Left ventricle myocardium inferior (tissue), 1 donor: ENCODE results near the gene EGFL7. TPM values are rescaled to one million over a fixed set of nuclear protein-coding genes. Genes with fewer than 3 reads are reported as not detected.

Source experiments
- DNase-seq: peaks from one replicate; pipeline ENCODE4 v3.0.0-alpha.2; 2020
- H3K27ac ChIP-seq: fragments of 200-600 bp; replicated peaks from 2 replicates; pipeline ENCODE4 v1.8.0; 2021
- H3K27me3 ChIP-seq: fragments of 200-600 bp; 2 replicates; pipeline ENCODE4 v1.8.0; 2021; ENCODE audit warnings: low read depth
- H3K36me3 ChIP-seq: fragments of 200-600 bp; 2 replicates; pipeline ENCODE4 v1.8.0; 2021
- H3K4me1 ChIP-seq: fragments of 200-600 bp; 2 replicates; pipeline ENCODE4 v1.8.0; 2021
- H3K4me3 ChIP-seq: fragments of 200-600 bp; 2 replicates; pipeline ENCODE4 v1.8.0; 2021; ENCODE audit warnings: mild to moderate bottlenecking, moderate library complexity
- H3K9me3 ChIP-seq: fragments of 200-600 bp; replicated peaks from 2 replicates; pipeline ENCODE4 v1.8.0; 2021
- intact Hi-C: fragments of 100-400 bp; cut with micrococcal nuclease; formaldehyde crosslinking; loops from one replicate; pipeline ENCODE4 v1.11.0; 2022
- microRNA-seq: library from miRNA; unstranded; fragments of <30 nt; microRNA quantifications from one replicate; pipeline ENCODE4 v1.2.0, GENCODE V29; 2020
- total RNA-seq: library from RNA; stranded (reverse); fragmentation: NEBNext Ultra II Directional; extraction: Animal tissue kit (Norgen Biotek cat#: 25700); gene quantifications from one replicate; pipeline ENCODE4 v1.2.1, GENCODE V29; 2021
- TF ChIP-seq, protein P1 (sequence below): fragments of 200-600 bp; IDR thresholded peaks from 2 replicates; pipeline ENCODE4 v1.8.0; 2021; ENCODE audit warnings: antibody characterized with exemption, mild to moderate bottlenecking, borderline replicate concordance
- donor health status: DM: no; HTN: yes; CAD: no; lungs with severe emphysema.

The EGFL7 gene
- total RNA-seq, 1 donor from 2014 or later = 81.5 TPM

DNA sequence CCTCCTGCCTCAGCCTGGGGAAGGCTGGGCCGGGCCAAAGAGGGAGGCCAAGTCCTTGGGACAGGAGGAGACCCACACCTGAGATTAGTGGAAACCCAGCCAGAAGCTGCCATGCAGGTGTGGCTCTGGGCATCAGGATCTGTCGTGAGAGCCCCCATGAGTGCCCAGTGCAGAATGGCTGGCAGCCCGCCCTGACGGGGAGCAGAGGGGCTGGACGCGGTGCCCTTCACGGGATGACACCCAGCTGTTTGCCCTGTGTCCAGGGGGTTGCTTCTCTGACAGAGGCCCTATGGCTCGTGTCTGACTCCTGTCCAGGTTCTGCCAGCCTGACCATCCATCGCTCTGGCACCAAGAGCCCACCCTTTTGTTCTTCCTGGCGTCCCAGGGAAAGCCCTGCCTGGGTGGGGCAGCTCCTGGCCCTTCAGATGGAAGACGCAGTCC lies 58.2 kb downstream of the EGFL7 start:
- Histone ChIP-seq H3K9me3 (no peaks in the 10 kb centered on the region), H3K27me3 (no peaks in the 10 kb centered on the region), H3K36me3 (peaks cover 44% of the 10 kb centered on the region), H3K4me3 (peak overlapping the region; percentile 15), H3K27ac (peak overlapping the region; percentile 78), H3K4me1 (peaks cover 78% of the 10 kb centered on the region)
- intact Hi-C loops = no loop called here
- TF ChIP-seq, protein P1, sequence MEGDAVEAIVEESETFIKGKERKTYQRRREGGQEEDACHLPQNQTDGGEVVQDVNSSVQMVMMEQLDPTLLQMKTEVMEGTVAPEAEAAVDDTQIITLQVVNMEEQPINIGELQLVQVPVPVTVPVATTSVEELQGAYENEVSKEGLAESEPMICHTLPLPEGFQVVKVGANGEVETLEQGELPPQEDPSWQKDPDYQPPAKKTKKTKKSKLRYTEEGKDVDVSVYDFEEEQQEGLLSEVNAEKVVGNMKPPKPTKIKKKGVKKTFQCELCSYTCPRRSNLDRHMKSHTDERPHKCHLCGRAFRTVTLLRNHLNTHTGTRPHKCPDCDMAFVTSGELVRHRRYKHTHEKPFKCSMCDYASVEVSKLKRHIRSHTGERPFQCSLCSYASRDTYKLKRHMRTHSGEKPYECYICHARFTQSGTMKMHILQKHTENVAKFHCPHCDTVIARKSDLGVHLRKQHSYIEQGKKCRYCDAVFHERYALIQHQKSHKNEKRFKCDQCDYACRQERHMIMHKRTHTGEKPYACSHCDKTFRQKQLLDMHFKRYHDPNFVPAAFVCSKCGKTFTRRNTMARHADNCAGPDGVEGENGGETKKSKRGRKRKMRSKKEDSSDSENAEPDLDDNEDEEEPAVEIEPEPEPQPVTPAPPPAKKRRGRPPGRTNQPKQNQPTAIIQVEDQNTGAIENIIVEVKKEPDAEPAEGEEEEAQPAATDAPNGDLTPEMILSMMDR = no peak
- no peak for DNase-seq

DNA sequence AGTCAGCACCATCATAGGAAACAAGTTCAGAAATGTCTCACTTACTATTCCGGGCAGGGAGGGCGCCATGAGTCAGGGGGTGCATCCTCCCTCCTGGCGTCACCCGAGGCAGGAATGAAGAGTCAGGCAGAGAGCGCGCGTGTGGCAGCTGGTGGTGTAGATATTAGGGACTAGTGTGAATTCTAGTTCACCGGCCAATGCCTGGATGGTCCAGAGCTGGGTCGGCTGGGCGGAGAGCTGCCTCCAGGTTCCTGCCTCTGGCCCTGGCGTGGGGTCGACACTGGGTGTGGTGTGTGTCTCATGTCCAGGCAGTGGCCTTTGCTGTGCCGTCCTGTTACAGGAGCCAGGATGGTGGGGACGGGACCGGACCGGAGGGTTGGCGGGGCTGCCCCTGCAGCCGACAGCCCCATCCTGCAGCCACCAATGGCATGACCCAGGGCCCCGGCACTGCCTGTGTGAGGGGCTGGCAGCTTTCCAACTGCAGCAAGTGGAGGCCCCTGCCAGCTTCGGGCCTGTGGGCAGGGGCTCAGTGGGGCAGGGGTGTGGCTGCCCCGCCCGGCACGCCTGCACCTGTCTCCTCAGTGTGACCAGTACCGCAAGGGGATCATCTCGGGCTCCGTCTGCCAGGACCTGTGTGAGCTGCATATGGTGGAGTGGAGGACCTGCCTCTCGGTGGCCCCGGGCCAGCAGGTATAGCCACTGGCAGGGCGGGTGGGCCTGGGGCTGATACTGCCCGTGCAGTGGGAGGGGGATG lies 58.8 kb downstream of the EGFL7 start:
- no peak for DNase-seq
- intact Hi-C loops = no loop called here
- peaks cover 81% of the 10 kb centered on the region for H3K4me1 ChIP-seq
- H3K4me3 ChIP-seq = peak overlapping the region; percentile 40
- TF ChIP-seq, protein P1 = no peak
- H3K27me3 ChIP-seq = no peaks in the 10 kb centered on the region
- peaks cover 50% of the 10 kb centered on the region for H3K36me3 ChIP-seq
- peak overlapping the region; percentile 78 for H3K27ac ChIP-seq
- H3K9me3 ChIP-seq = no peaks in the 10 kb centered on the region

Small RNAs within 50 kb of the gene (microRNA-seq; reads per million reads assigned to microRNA genes)
- gene MIR126 = 275,789 reads per million, percentile 100 among the genes with 10 or more reads in this experiment

Other genes starting within 250 kb of the EGFL7 start
- gene INPP5E, start 223.1 kb upstream of the EGFL7 start, total RNA-seq = 10.6 TPM
- gene SEC16A, start 179.9 kb upstream of the EGFL7 start, total RNA-seq = 23.4 TPM
- 17.6 TPM for gene NOTCH1, start 116.9 kb upstream of the EGFL7 start, total RNA-seq
- gene AGPAT2, start 24.5 kb downstream of the EGFL7 start, total RNA-seq = 48.8 TPM
- 21.4 TPM for gene DIPK1B, start 49.7 kb downstream of the EGFL7 start, total RNA-seq
- 9.6 TPM for gene LCN10, start 80.0 kb downstream of the EGFL7 start, total RNA-seq
- 14.6 TPM for gene LCN6, start 85.6 kb downstream of the EGFL7 start, total RNA-seq
- gene LCN8, start 95.3 kb downstream of the EGFL7 start, total RNA-seq = not detected
- gene LCN15, start 101.6 kb downstream of the EGFL7 start, total RNA-seq = 0.41 TPM
- 71.4 TPM for gene TMEM141, start 128.4 kb downstream of the EGFL7 start, total RNA-seq
- gene CCDC183, start 133.4 kb downstream of the EGFL7 start, total RNA-seq = 2.1 TPM
- gene RABL6, start 145.0 kb downstream of the EGFL7 start, total RNA-seq = 64.1 TPM
- gene AJM1, start 179.6 kb downstream of the EGFL7 start, total RNA-seq = 7.7 TPM
- 349 TPM for gene PHPT1, start 186.5 kb downstream of the EGFL7 start, total RNA-seq
- 13.4 TPM for gene MAMDC4, start 189.4 kb downstream of the EGFL7 start, total RNA-seq
- 318 TPM for gene EDF1, start 203.4 kb downstream of the EGFL7 start, total RNA-seq
- gene TRAF2, start 223.6 kb downstream of the EGFL7 start, total RNA-seq = 10.0 TPM